Activated T-cell treated with anti-CD3 and anti-CD28 coated beads, Interleukin-2, amount 50 U/mL, for 1 hour (primary cell): ENCODE data around the gene SOST.

ENCODE experiments used
- DNase-seq: peaks from one replicate; pipeline ENCODE4 v3.0.0-alpha.2; 2020

SOST gene

DNA sequence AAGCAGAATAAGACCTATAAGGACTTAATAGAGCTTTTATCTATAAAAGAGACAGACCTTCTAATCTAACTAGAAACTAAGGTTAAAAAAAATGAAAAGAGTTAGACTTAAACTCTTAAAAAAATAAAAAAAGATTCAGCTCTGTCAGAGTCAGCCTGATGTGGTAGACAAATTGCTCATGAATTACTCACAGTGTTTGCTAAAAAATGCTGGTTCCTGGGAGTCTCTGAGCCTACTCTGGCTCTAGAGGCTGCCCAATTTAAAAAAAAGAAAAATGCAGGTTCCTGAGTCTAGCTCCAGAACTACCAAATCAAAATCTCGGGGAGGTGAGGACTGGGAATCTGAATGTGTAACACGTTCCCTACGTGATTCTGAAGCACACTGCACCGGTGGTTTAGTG lies 18.1 kb downstream of the SOST start:
- no peak for DNase-seq

DNA sequence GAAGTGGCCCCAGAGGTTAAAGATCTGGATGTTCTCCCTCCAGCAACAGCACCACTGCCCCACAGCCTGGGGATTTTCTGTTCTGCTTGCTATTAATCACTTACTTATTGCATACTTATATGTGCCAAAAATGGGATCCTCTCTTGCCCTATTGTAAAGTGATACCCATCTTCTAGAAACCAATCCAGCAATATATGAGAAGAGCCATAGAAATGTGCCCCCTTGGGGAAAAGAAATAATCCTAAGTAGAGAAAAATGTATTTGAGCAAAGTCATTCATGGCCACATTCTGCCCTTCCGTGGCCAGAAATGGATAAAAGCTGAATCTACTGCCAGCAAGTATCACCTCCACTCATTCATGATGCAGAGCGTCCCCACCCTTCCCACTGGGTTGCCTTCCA lies 20.9 kb downstream of the SOST start:
- no peak for DNase-seq

DNA sequence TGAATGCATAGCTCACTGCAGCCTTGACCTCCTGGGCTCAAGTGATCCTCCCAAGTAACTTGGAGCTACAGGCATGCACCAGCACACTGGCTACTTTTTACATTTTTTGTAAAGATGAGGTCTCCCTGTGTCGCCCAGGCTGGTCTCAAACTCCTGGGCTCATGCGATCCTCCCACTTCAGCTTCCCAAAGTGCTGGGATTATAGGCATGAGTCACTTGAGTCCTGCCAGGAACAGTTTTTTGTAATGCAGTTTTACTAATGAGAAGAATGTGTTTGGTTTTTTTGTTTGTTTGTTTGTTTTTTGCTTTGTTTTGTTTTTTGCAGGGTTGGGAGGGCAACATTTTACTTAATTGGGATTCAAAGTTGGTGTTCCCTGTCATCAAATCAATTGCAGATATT lies 22.2 kb downstream of the SOST start:
- no peak for DNase-seq

- DNase-seq: no peak
Measured at GRCh38 chr17:43734376-43734775, 24.2 kb downstream of the SOST start.

- no peak for DNase-seq
Measured at GRCh38 chr17:43733956-43734355, 24.6 kb downstream of the SOST start.

DNA sequence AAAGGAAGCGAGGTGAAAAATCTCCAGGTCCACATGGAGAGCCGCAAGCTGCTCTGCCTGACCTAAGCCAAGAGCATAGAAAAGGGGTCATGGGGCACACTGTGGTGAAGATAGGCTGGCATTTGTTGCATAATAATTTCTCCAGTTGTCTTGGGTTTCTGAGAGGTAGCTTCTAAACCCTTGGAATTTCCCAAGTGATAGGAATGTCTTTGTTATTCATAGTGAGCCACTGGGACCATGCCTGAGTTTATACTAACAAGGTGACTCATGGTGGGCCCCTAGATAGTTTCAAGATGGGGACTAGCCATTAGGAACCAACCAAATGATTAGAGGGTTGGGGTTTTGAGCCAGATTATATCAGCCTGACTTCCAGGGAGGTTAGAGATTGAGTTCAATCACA lies 25.6 kb downstream of the SOST start:
- no peak for DNase-seq

DNA sequence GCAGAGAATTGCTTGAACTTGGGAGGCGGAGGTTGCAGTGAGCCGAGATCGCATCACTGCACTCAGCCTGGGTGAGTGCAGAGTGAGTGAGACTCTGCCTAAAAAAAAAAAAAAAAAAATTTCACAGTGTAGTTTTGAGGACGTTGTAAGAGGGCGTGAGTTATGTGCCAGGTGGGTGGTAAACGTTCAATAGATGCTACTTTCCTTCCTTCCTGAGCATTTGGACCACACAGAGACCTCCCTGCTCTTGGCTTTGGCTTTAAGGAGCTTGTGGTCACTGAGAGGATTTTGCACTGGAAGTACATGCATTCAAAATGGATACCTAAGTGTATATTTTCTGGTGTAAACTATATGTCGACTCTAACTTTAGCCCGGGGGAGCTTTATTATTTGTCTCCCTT lies 30.5 kb downstream of the SOST start:
- DNase-seq: no peak

GRCh38 chr17:43723697-43724359 lies 34.8 kb downstream of the SOST start:
- DNase-seq: no peak

DNA sequence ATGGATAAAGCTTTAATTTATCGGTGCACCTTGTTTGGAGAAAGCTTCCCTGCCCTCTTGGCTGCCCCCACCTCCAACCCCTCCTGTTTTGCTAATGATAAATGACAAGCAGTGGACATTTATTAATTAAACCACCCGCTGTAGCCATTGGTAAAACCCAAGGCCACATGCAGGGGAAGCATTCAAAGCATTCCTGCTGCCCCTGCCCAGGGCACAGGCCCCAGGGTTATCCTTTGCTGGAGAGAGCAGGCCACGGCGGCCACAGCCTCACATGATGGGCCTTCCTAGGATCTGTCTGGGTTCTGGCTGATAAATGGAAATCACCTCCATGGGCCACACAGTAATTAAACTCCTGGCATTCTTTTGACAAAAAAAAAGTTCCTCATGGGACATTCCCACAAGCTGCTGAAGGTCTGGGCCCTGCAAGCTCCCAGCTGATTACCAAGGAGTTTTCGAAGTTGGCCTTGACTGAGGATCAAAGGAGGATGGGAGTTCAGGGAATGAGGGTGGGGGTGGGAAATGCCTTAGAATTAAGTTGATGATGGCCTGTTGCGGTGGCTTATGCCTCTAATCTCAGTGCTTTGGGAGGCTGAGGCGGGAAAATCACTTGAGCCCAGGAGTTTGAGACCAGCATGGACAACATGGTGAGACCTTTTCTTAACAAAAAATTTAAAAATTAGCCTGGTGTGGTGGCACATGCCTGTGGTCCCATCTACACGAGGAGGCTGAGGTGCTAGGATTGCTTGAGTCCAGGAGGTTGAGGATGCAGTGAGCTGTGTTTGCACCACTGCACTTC lies 35.5 kb downstream of the SOST start:
- DNase-seq: no peak

DNA sequence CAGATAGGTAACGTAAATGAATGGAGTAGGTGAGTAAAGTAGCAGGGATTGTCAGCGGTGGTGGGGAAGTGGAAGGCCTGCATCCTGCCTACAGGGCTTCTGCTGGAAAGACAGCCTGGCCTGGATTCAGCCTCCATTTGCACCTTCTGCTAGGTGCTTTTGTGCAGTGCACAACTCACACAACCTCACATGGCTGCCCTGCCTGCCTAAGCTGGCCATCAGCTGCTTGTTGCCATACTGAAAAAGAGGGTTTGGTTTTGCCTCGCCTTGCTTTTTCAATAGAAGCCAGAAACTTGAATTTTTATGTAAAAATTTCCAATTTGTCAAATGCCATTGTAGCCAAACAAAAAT lies 36.3 kb downstream of the SOST start:
- no peak for DNase-seq

DNA sequence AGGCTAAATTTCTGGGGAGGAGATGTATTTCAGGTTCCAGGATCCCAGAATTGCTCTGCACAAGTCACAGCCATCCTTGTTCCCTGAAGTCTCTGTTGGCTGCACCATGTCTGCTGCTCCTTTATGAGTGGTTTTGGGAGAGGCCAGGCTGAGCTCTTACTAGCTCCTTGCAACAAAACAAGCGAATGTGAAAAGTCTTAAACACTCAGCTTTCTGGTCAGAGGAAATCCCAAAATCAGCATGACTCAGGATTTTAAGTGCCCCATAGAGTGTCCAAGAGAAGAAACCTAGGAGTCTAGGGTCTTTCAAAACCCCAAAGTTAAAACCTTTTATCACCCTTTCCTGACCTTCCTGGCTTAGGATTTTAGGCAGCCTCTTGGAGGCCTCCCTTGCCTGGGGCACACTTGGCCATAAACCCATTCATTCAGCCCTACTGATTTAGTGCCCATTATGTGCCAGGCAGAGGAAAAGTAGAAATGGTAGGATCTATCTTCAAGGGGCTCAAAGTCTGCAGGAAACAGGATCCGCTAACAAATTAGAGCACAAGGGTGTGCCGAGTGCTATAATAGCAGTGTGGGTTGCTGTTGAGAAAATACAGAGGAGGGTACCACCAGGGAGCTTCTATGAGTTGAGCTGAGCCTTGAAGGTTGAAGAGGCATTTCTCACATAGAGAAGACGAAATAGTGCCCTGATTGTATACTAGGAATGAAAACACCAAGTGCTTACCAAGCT lies 36.9 kb downstream of the SOST start:
- DNase-seq: no peak

GRCh38 chr17:43720311-43721060 lies 38.1 kb downstream of the SOST start:
- peak; percentile 79 for DNase-seq

DNA sequence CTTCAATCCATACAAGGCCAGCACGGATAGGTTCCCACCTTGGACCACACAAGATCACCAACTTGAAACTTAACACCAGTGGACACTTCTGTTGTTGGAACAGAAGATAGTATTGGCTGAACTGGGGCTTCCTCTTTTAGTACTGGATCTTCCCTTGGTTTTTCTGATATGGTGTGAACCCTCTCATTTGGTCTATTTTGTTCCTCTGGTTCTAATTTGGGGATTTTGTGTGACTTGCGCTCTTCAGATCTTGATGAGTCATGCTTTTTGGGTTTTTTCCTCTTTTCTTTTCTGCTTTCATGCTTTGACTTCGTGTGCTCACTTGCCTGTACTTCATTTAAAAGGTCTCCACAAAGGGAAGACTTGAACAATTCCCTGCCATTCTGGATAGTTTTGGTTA lies 39.0 kb downstream of the SOST start:
- DNase-seq: no peak

DNA sequence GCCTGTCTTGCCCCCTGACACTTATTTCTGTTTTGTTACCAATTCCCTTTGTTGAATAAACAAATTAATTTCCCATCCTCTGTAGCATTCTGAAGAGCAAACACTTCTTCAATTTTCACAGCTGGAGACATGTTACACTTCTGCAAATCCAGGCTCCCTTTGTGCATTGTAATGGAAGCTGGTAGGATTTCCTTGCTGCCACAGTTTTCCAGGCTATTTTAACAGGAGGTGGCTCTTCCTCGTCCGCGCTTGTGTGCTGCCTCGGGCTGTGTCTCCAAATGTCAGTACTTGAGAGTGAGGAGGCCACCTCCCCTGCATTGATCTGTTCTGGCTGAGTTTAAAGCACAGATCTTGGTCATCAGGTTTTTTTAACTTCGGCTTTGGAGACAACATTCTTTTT lies 40.0 kb downstream of the SOST start:
- DNase-seq: no peak

GRCh38 chr17:43717913-43718312 lies 40.7 kb downstream of the SOST start:
- DNase-seq: no peak

DNA sequence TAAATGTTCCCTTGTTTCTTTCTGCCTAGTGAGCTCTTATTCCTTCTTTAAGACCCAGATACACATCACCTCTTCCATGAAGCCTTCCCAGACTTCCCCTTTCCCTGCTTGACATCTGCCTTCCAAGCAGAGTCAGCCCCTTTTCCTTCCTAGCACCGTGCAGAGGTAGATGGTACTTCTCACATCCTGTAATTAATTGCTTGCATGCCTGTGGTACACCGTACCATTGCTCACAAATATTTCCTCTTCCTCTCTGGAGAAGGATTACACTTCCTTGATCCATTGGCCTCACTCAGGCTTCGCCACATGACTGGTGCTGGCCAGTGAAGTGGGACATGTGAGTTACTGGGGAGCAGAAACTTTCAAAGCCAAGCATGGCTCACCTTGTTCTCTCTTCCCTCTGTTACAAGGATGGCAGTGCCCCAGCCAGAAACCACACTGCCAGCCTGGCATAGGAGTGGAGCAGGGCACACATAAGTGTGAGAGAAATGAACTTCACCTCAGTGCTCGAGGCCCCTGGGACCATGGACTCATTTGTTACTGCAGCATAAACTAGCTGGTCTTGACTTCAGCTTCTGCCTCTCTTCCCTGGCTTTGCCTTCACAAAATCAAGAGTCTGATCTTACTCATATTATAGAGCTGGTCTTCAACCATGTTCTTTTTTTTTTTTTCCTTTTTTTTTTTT lies 44.0 kb downstream of the SOST start:
- no peak for DNase-seq

- peak; percentile 19 for DNase-seq
Measured at GRCh38 chr17:43713494-43714162, 45.0 kb downstream of the SOST start.

DNA sequence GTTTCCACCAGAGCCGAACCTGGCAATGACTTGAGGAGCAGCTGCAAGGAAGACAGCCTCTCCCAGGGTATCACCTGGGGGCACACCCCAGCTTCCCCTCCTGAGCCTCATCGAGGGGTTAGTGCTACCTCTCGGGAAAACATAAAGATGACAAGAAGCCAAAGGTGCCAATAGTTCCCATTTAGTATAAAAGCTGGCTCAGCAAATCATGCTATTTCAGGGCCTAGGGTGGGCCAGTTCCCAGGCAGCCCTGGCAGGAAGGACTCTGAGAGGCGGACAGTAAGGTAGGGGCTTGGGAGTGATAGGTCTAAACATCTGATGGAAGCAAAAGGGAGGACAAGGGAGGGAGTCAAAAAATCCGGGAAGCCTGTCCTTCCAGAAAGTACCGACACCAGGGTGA lies 46.2 kb downstream of the SOST start:
- no peak for DNase-seq

DNA sequence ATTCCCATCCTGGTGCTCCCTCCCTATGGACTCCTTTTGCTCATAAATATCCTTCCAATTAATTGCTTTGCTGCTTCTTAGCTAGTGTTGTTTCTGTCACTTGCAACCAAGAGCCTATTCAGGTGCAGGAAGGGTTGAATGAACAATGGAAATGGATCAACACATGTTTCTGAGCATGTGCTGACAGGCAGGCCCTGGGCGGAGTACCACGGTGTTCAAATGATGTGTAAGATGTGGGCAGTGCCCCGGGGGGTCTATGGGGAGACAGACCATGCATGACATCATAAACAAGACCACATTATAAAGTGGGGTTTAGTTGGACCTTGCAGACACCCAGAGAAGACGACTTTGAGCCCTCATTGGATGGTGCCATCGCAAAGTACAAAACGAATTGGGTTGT lies 48.5 kb downstream of the SOST start:
- DNase-seq: no peak

GRCh38 chr17:43709210-43709609 lies 49.4 kb downstream of the SOST start:
- DNase-seq: no peak

- DNase-seq: no peak
Measured at GRCh38 chr17:43707184-43707583, 51.4 kb downstream of the SOST start.

DNA sequence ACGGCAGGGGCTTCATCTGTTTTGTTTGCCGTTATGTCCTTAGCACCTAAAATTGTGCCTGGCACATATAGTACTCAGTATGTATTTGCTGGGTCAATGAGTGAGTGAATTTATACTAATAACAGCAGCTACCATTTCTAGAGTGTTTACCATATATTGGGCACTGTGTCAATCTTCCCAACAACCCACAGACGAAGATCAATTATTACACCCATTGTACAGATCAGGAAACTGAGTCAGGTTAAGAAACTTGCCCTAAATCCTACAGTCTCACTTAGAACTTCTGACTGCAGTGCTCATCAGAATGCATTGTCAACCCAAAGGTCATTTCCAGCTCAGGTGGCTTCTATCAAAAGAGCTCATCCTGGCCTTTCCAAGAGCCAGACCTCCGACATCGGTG lies 52.4 kb downstream of the SOST start:
- DNase-seq: no peak
